Colonic mucosa (tissue), 4 donors: ENCODE results near the gene RNF157. TPM values are rescaled to one million over a fixed set of nuclear protein-coding genes. Genes with fewer than 3 reads are reported as not detected.

ENCODE experiments used
- DNase-seq: peaks from one replicate; pipeline ENCODE4 v3.0.0-alpha.2; 2020
- H3K27ac ChIP-seq: fragments of 200-600 bp; one replicate; pipeline ENCODE4 v1.8.0; 2021
- H3K27me3 ChIP-seq: fragments of 200-600 bp; one replicate; pipeline ENCODE4 v1.8.0; 2021
- H3K36me3 ChIP-seq: fragments of 200-600 bp; one replicate; pipeline ENCODE4 v1.8.0; 2021
- H3K4me1 ChIP-seq: fragments of 200-600 bp; one replicate; pipeline ENCODE4 v1.8.0; 2021; ENCODE audit warnings: mild to moderate bottlenecking
- H3K4me3 ChIP-seq: fragments of 200-600 bp; one replicate; pipeline ENCODE4 v1.8.0; 2021
- H3K9ac ChIP-seq, 2 donors: one replicate each; pipeline ENCODE4 v1.7.0; 2013; ENCODE audit warnings: control low read depth in 2 of 2, low read depth in 2 of 2, low read length in 2 of 2
- H3K9me3 ChIP-seq: fragments of 200-600 bp; one replicate; pipeline ENCODE4 v1.8.0; 2021
- intact Hi-C: fragments of 100-400 bp; cut with DNase I; formaldehyde crosslinking; loops from one replicate; pipeline ENCODE4 v1.14.1; 2022
- total RNA-seq, 2 donors: library from RNA; stranded (reverse); fragmentation: NEBNext Ultra II Directional in 1 of 2; extraction: Animal tissue kit (Norgen Biotek cat#: 25700) in 1 of 2; gene quantifications; one replicate each; pipeline ENCODE4 v1.2.1, GENCODE V29; 2021
- TF ChIP-seq, protein P1 (sequence below): fragments of 200-600 bp; IDR thresholded peaks from one replicate; pipeline ENCODE4 v1.8.0; 2022; ENCODE audit warnings: antibody characterized with exemption, mild to moderate bottlenecking
- donor health status: healthy.
- donor health status: DM: no; HTN: no; CAD: no.
- donor health status: DM: no; HTN: no; CAD: no.

Gene RNF157
- total RNA-seq, 2 donors from 2014 or later = 23.7 to 30.2 TPM

GRCh38 chr17:76138234-76138895, 101.9 kb downstream of the RNF157 start:
- H3K27me3 ChIP-seq = peaks cover 27% of the 10 kb centered on the region
- intact Hi-C loops = no loop called here
- no peak overlapping the region for H3K9ac ChIP-seq
- peaks cover 15% of the 10 kb centered on the region for H3K4me1 ChIP-seq
- no peaks in the 10 kb centered on the region for H3K9me3 ChIP-seq
- H3K4me3 ChIP-seq = no peak overlapping the region
- no peak for DNase-seq
- TF ChIP-seq, protein P1, sequence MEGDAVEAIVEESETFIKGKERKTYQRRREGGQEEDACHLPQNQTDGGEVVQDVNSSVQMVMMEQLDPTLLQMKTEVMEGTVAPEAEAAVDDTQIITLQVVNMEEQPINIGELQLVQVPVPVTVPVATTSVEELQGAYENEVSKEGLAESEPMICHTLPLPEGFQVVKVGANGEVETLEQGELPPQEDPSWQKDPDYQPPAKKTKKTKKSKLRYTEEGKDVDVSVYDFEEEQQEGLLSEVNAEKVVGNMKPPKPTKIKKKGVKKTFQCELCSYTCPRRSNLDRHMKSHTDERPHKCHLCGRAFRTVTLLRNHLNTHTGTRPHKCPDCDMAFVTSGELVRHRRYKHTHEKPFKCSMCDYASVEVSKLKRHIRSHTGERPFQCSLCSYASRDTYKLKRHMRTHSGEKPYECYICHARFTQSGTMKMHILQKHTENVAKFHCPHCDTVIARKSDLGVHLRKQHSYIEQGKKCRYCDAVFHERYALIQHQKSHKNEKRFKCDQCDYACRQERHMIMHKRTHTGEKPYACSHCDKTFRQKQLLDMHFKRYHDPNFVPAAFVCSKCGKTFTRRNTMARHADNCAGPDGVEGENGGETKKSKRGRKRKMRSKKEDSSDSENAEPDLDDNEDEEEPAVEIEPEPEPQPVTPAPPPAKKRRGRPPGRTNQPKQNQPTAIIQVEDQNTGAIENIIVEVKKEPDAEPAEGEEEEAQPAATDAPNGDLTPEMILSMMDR = no peak
- no peaks in the 10 kb centered on the region for H3K36me3 ChIP-seq
- H3K27ac ChIP-seq = no peak overlapping the region

DNA sequence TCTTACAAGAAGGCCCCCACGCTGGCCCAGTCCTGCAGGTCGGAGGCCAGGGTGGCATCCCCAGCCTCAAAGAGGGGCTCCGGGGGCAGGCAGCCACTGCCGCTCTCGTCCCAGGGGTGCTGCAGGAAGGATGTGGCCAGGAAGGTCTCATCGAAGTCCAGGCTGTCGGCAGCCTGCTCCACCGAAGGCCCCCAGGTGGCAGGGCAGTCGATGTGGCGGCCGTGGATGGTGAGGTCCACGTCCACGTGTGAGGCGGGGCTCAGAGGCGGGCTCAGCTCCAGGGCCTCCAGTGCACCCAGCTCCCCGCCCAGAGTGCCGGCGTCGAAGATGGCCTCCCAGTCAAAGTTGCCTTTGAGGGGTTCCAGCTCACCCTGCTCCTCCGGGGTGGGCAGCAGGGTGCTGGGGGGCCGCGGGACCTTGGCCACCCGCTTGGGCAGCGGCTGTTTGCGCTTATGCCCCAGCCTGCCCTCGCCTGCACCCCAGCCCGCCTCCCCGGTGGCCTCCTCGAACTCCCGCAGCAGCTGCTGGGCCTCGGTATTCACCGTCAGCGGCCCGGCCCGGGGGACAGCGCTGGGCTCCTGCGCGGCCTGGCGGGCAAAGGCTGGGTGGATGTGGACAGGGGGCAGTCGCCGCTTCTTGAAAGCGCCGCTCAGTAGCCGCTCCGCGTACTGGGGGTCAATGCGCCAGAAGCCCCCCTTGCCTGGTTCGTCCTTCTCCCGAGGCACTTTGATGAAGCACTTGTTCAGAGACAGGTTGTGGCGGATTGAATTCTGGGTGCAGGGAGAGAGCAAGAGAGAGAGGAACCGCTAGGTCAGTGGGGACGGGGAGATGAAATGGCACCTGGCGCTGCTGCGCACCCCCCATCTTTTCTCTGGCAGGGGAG, 102.7 kb downstream of the RNF157 start:
- no peak for DNase-seq
- intact Hi-C loops = no loop called here
- H3K36me3 ChIP-seq = no peaks in the 10 kb centered on the region
- TF ChIP-seq, protein P1 = no peak
- peaks cover 27% of the 10 kb centered on the region for H3K27me3 ChIP-seq
- H3K27ac ChIP-seq = no peak overlapping the region
- peaks cover 15% of the 10 kb centered on the region for H3K4me1 ChIP-seq
- no peak overlapping the region for H3K9ac ChIP-seq
- no peaks in the 10 kb centered on the region for H3K9me3 ChIP-seq
- no peak overlapping the region for H3K4me3 ChIP-seq

- no peaks in the 10 kb centered on the region for H3K36me3 ChIP-seq
- H3K4me1 ChIP-seq = peaks cover 15% of the 10 kb centered on the region
- H3K27me3 ChIP-seq = peaks cover 27% of the 10 kb centered on the region
- no peak overlapping the region for H3K9ac ChIP-seq
- TF ChIP-seq, protein P1 = no peak
- no peak overlapping the region for H3K4me3 ChIP-seq
- no peak overlapping the region for H3K27ac ChIP-seq
- DNase-seq = no peak
- intact Hi-C loops = no loop called here
- H3K9me3 ChIP-seq = no peaks in the 10 kb centered on the region
Measured at GRCh38 chr17:76137001-76137350, 103.3 kb downstream of the RNF157 start.

DNA sequence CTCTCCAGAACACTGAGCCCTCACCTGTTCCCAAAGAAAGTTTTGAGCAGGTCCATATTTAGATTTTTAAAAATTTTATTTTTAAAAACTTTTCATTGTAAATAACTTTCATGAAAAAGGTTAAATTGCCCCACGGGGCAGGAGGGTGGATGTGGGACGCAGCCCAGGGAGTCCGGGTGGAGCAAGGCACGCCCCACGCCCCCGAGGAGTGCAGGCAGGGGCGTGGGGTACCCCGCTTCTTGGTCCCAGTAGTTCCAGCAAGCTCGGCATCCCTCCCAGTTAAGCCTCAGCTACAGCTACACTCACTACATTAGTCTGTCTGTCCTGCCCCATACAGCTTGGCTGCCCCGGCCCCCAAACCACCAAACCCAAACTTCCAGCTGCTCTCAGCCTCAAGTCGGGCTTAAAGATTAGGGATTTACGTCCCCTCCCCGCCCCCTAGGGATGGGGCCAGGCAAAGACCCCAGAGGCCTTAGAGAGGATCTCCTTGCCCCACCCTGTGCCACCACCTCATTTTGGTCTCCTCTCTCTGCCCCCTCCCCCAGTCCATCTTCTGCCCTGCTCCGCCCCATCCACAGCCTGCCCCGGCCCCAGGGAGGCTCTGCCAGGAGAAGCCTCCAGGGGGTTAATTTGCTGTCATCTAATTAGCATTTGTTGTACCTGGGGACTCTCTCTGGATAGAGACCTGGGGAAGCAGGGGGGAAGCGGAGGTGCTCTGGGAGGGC, 103.9 kb downstream of the RNF157 start:
- H3K27me3 ChIP-seq = peaks cover 27% of the 10 kb centered on the region
- peaks cover 13% of the 10 kb centered on the region for H3K4me1 ChIP-seq
- no peak overlapping the region for H3K27ac ChIP-seq
- H3K9ac ChIP-seq = no peak overlapping the region
- intact Hi-C loops = no loop called here
- no peaks in the 10 kb centered on the region for H3K9me3 ChIP-seq
- no peak overlapping the region for H3K4me3 ChIP-seq
- no peak for DNase-seq
- H3K36me3 ChIP-seq = no peaks in the 10 kb centered on the region
- TF ChIP-seq, protein P1 = no peak

GRCh38 chr17:76135810-76136188, 104.5 kb downstream of the RNF157 start:
- Histone ChIP-seq H3K4me3 (no peak overlapping the region), H3K27me3 (peaks cover 27% of the 10 kb centered on the region), H3K36me3 (no peaks in the 10 kb centered on the region), H3K4me1 (peaks cover 9% of the 10 kb centered on the region), H3K27ac (no peak overlapping the region), H3K9ac (no peak overlapping the region), H3K9me3 (no peaks in the 10 kb centered on the region)
- intact Hi-C loops = no loop called here
- no peak for DNase-seq
- TF ChIP-seq, protein P1 = no peak
